IMR-90 (cell line): ENCODE results near the gene CHIT1. TPM values are rescaled to one million over a fixed set of nuclear protein-coding genes. Genes with fewer than 3 reads are reported as not detected.

Source experiments
- ATAC-seq: fragments of 200-7000 bp; cut with Tn5 transposase; 2 replicates; pipeline ENCODE4 v1.9.1; 2020; ENCODE audit warnings: low read depth, mild to moderate bottlenecking, moderate library complexity
- BruUV-seq: library from RNA; stranded (reverse); fragments of 400-500 nt; replicated peaks from 2 replicates; lab custom pipeline; 2021; lab: Mats Ljungman, UMichigan
- CTCF ChIA-PET: fragments of 300-600 bp; formaldehyde crosslinking; extraction: SDS; loops from one replicate; lab custom pipeline; 2021; ENCODE audit warnings: antibody characterized with exemption; lab: Yijun Ruan, JAX
- POLR2A ChIA-PET: fragments of 300-600 bp; sonication (Branson Sonifier 250); formaldehyde crosslinking; loops from one replicate; lab custom pipeline; 2022; ENCODE audit warnings: antibody characterized with exemption; ENCODE audit not compliant: unreplicated experiment; lab: Charles Lee
- DNase-seq: peaks from one replicate; pipeline ENCODE4 v3.0.0; 2013
- H2AFZ ChIP-seq: replicated peaks from 2 replicates; pipeline ENCODE3; 2013; ENCODE audit warnings: low read length, mild to moderate bottlenecking; ENCODE audit not compliant: poor library complexity
- H2AK5ac ChIP-seq: 2 replicates; pipeline ENCODE4 v1.6.1; 2013; ENCODE audit warnings: low read depth, low read length, inconsistent platforms
- H2AK9ac ChIP-seq: replicated peaks from 2 replicates; pipeline ENCODE3; 2013; ENCODE audit warnings: mild to moderate bottlenecking, low read depth, low read length, moderate library complexity; ENCODE audit not compliant: poor library complexity
- H2BK120ac ChIP-seq: 2 replicates; pipeline ENCODE4 v1.6.1; 2013; ENCODE audit warnings: low read depth, low read length, inconsistent platforms
- H2BK15ac ChIP-seq: 3 replicates; pipeline ENCODE4 v1.6.1; 2013; ENCODE audit warnings: low read depth, low read length, inconsistent platforms
- H2BK20ac ChIP-seq: 2 replicates; pipeline ENCODE4 v1.6.1; 2013; ENCODE audit warnings: low read depth, mild to moderate bottlenecking, inconsistent platforms, low read length, moderate library complexity
- H2BK5ac ChIP-seq: 2 replicates; pipeline ENCODE4 v1.6.1; 2013; ENCODE audit warnings: mild to moderate bottlenecking, low read depth, low read length, inconsistent platforms; ENCODE audit not compliant: poor library complexity, severe bottlenecking
- H3K14ac ChIP-seq: replicated peaks from 2 replicates; pipeline ENCODE4 v1.6.1; 2013; ENCODE audit warnings: low read depth, low read length, inconsistent platforms
- H3K18ac ChIP-seq: 2 replicates; pipeline ENCODE4 v1.6.1; 2013; ENCODE audit warnings: low read depth, low read length, control low read depth
- H3K23ac ChIP-seq: 2 replicates; pipeline ENCODE4 v1.6.1; 2013; ENCODE audit warnings: low read depth, low read length, inconsistent platforms
- H3K27ac ChIP-seq: 2 replicates; pipeline ENCODE4 v1.5.1; 2013; ENCODE audit warnings: mild to moderate bottlenecking, control low read depth, low read length; ENCODE audit not compliant: insufficient read depth
- H3K27me3 ChIP-seq: 2 replicates; pipeline ENCODE4 v1.6.1; 2013; ENCODE audit warnings: low read length; ENCODE audit not compliant: control insufficient read depth, insufficient read depth
- H3K36me3 ChIP-seq: 2 replicates; pipeline ENCODE4 v1.6.1; 2013; ENCODE audit warnings: low read length, mixed read lengths; ENCODE audit not compliant: control insufficient read depth, insufficient read depth
- H3K4ac ChIP-seq: 2 replicates; pipeline ENCODE4 v1.6.1; 2013; ENCODE audit warnings: low read depth, low read length, inconsistent platforms
- H3K4me1 ChIP-seq: 2 replicates; pipeline ENCODE4 v1.6.1; 2013; ENCODE audit warnings: low read length, mixed read lengths; ENCODE audit not compliant: control insufficient read depth, insufficient read depth
- H3K4me2 ChIP-seq: 2 replicates; pipeline ENCODE4 v1.6.1; 2013; ENCODE audit warnings: low read depth, mild to moderate bottlenecking, control low read depth, low read length, moderate library complexity
- H3K4me3 ChIP-seq: 2 replicates; pipeline ENCODE4 v1.5.1; 2013; ENCODE audit warnings: low read depth, mild to moderate bottlenecking, control low read depth, low read length, moderate library complexity; ENCODE audit not compliant: insufficient read depth
- H3K56ac ChIP-seq: 2 replicates; pipeline ENCODE4 v1.6.1; 2013; ENCODE audit warnings: low read length, inconsistent platforms; ENCODE audit not compliant: insufficient read depth; ENCODE audit errors: extremely low read depth
- H3K79me1 ChIP-seq, 2 experiments: 2 replicates each; pipeline ENCODE4 v1.6.1; 2013; ENCODE audit warnings: low read length in 2 of 2, inconsistent platforms in 1 of 2, low read depth in 1 of 2
- H3K9ac ChIP-seq: 2 replicates; pipeline ENCODE4 v1.6.1; 2013; ENCODE audit warnings: low read depth, low read length, control low read depth
- H3K9me1 ChIP-seq: 2 replicates; pipeline ENCODE4 v1.6.1; 2013; ENCODE audit warnings: low read length, inconsistent platforms; ENCODE audit not compliant: insufficient read depth
- H3K9me3 ChIP-seq: 2 replicates; pipeline ENCODE4 v1.6.1; 2013; ENCODE audit warnings: low read length; ENCODE audit not compliant: control insufficient read depth, insufficient read depth
- H4K20me1 ChIP-seq: 2 replicates; pipeline ENCODE4 v1.6.1; 2013; ENCODE audit warnings: low read length, inconsistent platforms; ENCODE audit not compliant: insufficient read depth
- H4K5ac ChIP-seq: 2 replicates; pipeline ENCODE4 v1.6.1; 2013; ENCODE audit warnings: mild to moderate bottlenecking, low read depth, low read length, control low read depth
- H4K8ac ChIP-seq, 2 experiments: 2 replicates each; pipeline ENCODE4 v1.6.1; 2013; ENCODE audit warnings: low read depth in 2 of 2, low read length in 2 of 2, control low read depth in 1 of 2, inconsistent platforms in 1 of 2
- H4K91ac ChIP-seq: 2 replicates; pipeline ENCODE4 v1.6.1; 2013; ENCODE audit warnings: low read depth, low read length, inconsistent platforms; ENCODE audit not compliant: insufficient read depth
- CEBPB ChIP-seq: IDR thresholded peaks from 2 replicates; pipeline ENCODE4 v1.6.1; 2012; ENCODE audit warnings: low read depth, low read length, improper control_type of control experiment
- CHD1 ChIP-seq: IDR thresholded peaks from 2 replicates; pipeline ENCODE4 v1.6.1; 2012; ENCODE audit warnings: low read depth, low read length, improper control_type of control experiment
- CTCF ChIP-seq: conservative IDR thresholded peaks from 2 replicates; pipeline ENCODE4 v1.5.1; 2012; ENCODE audit warnings: mild to moderate bottlenecking, low read depth, low read length, improper control_type of control experiment
- ELK1 ChIP-seq: fragments of 150-350 bp; IDR thresholded peaks from 2 replicates; pipeline ENCODE4 v1.6.1; 2016; ENCODE audit warnings: low read depth, mild to moderate bottlenecking, low read length, moderate library complexity, borderline replicate concordance
- FOS ChIP-seq: fragments of 150-350 bp; IDR thresholded peaks from 2 replicates; pipeline ENCODE4 v1.6.1; 2016; ENCODE audit warnings: low read depth, low read length
- MAFK ChIP-seq: IDR thresholded peaks from 2 replicates; pipeline ENCODE4 v1.6.1; 2012; ENCODE audit warnings: low read depth, low read length, improper control_type of control experiment
- MAZ ChIP-seq: IDR thresholded peaks from 2 replicates; pipeline ENCODE4 v1.6.1; 2012; ENCODE audit warnings: low read depth, mild to moderate bottlenecking, low read length, improper control_type of control experiment, moderate library complexity, borderline replicate concordance
- NFE2L2 ChIP-seq: fragments of 150-350 bp; IDR thresholded peaks from 2 replicates; pipeline ENCODE4 v1.6.1; 2016; ENCODE audit warnings: low read depth, mild to moderate bottlenecking, low read length
- POLR2A ChIP-seq: IDR thresholded peaks from 2 replicates; pipeline ENCODE4 v1.6.1; 2012; ENCODE audit warnings: mild to moderate bottlenecking, low read depth, low read length
- RAD21 ChIP-seq: IDR thresholded peaks from 2 replicates; pipeline ENCODE4 v1.6.1; 2012; ENCODE audit warnings: low read length, improper control_type of control experiment
- RCOR1 ChIP-seq: IDR thresholded peaks from 2 replicates; pipeline ENCODE4 v1.6.1; 2012; ENCODE audit warnings: mild to moderate bottlenecking, low read length, improper control_type of control experiment; ENCODE audit not compliant: insufficient replicate concordance
- RFX5 ChIP-seq: IDR thresholded peaks from 2 replicates; pipeline ENCODE4 v1.8.0; 2012; ENCODE audit warnings: low read depth, mild to moderate bottlenecking, low read length, moderate library complexity
- SMC3 ChIP-seq: fragments of 150-350 bp; IDR thresholded peaks from 2 replicates; pipeline ENCODE4 v1.6.1; 2016; ENCODE audit warnings: low read depth, mild to moderate bottlenecking, antibody characterized with exemption, low read length, moderate library complexity
- USF2 ChIP-seq: fragments of 150-350 bp; IDR thresholded peaks from 2 replicates; pipeline ENCODE4 v1.6.1; 2017; ENCODE audit warnings: mild to moderate bottlenecking, antibody characterized with exemption, low read length, low read depth
- WGBS, 2 experiments: methylation state at CpG; one replicate each; pipeline versions ENCODE4 v1.1.5 to v1.1.7; 2013; ENCODE audit warnings: missing lambda C conversion rate in 2 of 2; ENCODE audit not compliant: insufficient read length in 1 of 2; ENCODE audit errors: extremely low coverage in 2 of 2; 5-methylcytosine and 5-hydroxymethylcytosine counted together
- dilution Hi-C: fragments of 300-500 bp; cut with HindIII; formaldehyde crosslinking; loops from one replicate; pipeline ENCODE4 v1.14.3; 2018; ENCODE audit warnings: low sequenced_read_pairs; ENCODE audit not compliant: unreplicated experiment
- in situ Hi-C: fragments of 300-500 bp; cut with MboI; formaldehyde crosslinking; loops from 3 replicates; pipeline ENCODE4 v1.14.3; 2019; ENCODE audit warnings: low sequenced_read_pairs, inconsistent platforms, mixed read lengths
- intact Hi-C: fragments of 100-400 bp; cut with micrococcal nuclease; formaldehyde crosslinking; loops from 2 replicates; pipeline ENCODE4 v1.10.0; 2022
- polyA plus RNA-seq, 3 experiments: library from polyadenylated mRNA; depleted of rRNA; stranded (reverse); fragments of >200 nt; gene quantifications; 2 replicates each; pipeline ENCODE4 v1.2.3, GENCODE V29; 2012; ENCODE audit warnings: low replicate concordance in 1 of 3
- total RNA-seq: library from RNA; depleted of rRNA; stranded (reverse); fragments of >200 nt; gene quantifications from 2 replicates; pipeline ENCODE4 v1.2.3, GENCODE V29; 2012

The CHIT1 gene
- total and polyA plus RNA-seq, 2 of the 4 experiments (the other 2 are of a cell fraction) = not detected

GRCh38 chr1:203181586-203182386 is 47.7 kb downstream of the CHIT1 start:
- Histone ChIP-seq H3K56ac (no peak overlapping the region), H2BK5ac (no peak overlapping the region), H3K36me3 (no peaks in the 10 kb centered on the region), H2BK20ac (no peak overlapping the region), H3K9me3 (no peaks in the 10 kb centered on the region), H3K18ac (no peak overlapping the region), H4K20me1 (no peaks in the 10 kb centered on the region), H3K9ac (no peak overlapping the region), H4K91ac (no peak overlapping the region), H3K4ac (no peak overlapping the region), H4K5ac (no peak overlapping the region), H4K8ac (no peak overlapping the region), H2BK120ac (no peak overlapping the region), H2AFZ (peak overlapping the region; percentile 32), H3K27ac (no peak overlapping the region), H3K4me3 (no peak overlapping the region), H3K4me1 (peaks cover 12% of the 10 kb centered on the region), H2AK9ac (no peak overlapping the region), H3K23ac (no peak overlapping the region), H3K14ac (no peak overlapping the region), H3K27me3 (peaks cover 6% of the 10 kb centered on the region; the same call in 1 of the 2 replicates), H3K9me1 (peaks cover 11% of the 10 kb centered on the region; the same call in 1 of the 2 replicates), H3K79me1 (no peaks in the 10 kb centered on the region), H2BK15ac (no peak overlapping the region), H3K4me2 (no peak overlapping the region), H2AK5ac (no peak overlapping the region)
- ChIA-PET CTCF (interaction anchor here (0.7 kb wide), 1 partner anchor 17 kb away, joined by 3 read pairs; no protein-coding TSS in a partner anchor), POLR2A (no interaction called here)
- no CpG with 5 or more reads among the region's 10 CpGs for WGBS, 2 experiments
- dilution Hi-C loops (no loop called here), intact Hi-C loops (no loop called here), in situ Hi-C loops (no loop called here)
- TF ChIP-seq FOS (no peak), CEBPB (no peak), POLR2A (no peak), CTCF (no peak), MAZ (no peak), CHD1 (no peak), NFE2L2 (no peak), RAD21 (no peak), ELK1 (no peak), RFX5 (no peak), MAFK (no peak), SMC3 (no peak), RCOR1 (no peak), USF2 (no peak)
- BruUV-seq = no TSS peak
- no peak for DNase-seq
- no peak for ATAC-seq
